Stimulated activated naive CD4-positive, alpha-beta T cell (primary cell): ENCODE measurements around the gene SELENOK.

ENCODE experiments used
- DNase-seq, 6 experiments: peaks; one replicate each; lab custom pipeline; 2025; lab: John Stamatoyannopoulos, UW

Gene SELENOK

DNA sequence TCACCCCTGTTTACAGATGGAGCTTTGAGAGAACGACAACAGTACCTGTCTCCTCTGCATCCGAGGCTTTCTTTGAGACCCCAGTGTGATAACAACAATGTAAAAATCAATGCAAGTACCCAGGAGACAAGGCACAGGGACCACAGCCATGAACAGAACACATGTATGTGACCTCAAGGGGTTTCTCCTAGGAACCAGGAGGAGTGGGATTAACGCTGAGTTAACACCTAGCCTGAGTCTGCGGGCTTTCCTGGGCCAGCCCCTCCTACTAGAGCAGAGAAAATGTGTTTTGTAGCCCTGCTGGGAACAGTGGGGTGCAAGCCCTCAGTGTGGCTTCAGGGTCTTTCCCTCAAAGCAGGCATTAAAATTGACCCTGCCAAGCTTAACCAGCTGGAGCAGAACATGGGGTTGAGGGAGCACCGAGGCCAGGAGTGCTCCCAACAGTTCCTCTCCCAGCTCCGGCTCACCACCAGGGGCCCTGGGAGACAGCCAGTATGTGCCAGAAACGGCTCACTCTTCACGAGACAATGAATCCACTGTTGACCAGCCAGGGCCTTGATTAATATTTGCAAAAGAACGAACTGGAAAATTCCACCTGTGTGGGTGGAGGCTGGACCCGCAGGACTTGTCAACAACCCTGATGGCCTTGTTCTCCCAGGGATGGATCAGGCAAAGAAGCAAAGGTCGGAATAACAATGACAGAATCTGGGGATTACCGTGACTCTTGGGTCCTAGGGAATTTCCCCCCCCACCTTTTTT, 49.0 kb downstream of the SELENOK start:
- no peak for DNase-seq

- no peak for DNase-seq
Measured at GRCh38 chr3:53841296-53841695, 50.4 kb downstream of the SELENOK start.

- no peak for DNase-seq
Measured at GRCh38 chr3:53837331-53837730, 54.3 kb downstream of the SELENOK start.

GRCh38 chr3:53836084-53836872, 55.4 kb downstream of the SELENOK start:
- DNase-seq = no peak

DNA sequence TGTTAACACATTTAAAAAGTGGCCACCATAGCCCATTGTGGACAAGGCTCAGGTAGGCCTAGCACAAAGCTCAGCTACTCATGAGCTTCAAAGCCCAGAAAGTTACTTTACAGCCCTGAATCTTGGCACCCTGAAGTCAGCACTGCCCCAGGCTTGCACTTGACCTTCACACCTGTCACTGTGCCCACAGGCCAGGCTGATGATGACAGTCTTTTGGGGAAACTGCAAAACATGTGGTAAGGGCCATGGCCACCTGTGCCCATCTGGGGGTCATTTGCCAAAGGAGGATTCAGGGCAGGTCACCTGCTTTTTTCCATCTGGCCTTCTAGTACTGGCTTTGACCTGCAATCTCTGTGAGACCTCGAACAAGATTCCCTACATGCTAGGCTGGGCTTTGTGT, 56.4 kb downstream of the SELENOK start:
- DNase-seq = no peak

DNA sequence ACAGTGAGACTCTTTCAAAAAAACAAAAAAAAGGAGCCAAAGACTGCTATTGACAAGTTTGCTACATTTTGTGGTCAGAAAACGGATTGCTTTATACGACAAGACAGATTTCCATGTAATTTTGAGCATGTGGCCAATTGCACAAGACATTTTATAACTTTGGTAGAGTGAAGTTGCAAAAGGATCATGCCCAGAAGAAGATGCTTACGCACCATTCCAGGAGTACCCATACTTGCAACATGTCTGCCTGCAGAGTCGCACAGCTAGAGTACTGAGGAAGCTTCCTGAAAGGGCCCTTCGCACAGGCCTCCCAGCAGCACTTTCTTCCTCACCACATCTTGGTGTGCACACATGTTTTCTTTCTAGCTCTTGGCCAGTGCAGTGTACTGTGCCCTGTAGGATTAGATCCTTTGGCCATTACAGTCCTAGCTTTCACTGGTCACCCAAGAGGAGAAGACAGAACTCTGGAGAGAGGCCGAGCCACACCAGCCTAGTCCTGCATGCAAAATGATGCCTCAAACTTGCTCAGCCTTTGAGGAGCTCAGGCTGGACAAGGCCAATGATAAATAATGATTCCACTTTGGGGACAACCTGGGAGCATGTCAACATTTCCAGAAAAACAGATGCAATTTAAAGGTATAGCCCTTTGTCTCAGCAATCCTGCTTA, 57.1 kb downstream of the SELENOK start:
- DNase-seq = no peak
